Measurements from ENCODE around the gene ATP11B. TPM values are rescaled to one million over a fixed set of nuclear protein-coding genes. Genes with fewer than 3 reads are reported as not detected.

Gene ATP11B
- total RNA-seq, 4 donors from 2014 or later = 80.8 to 114 (median 100) TPM

- TF ChIP-seq EP300 (IDR thresholded peaks at IDR 0.05) (no peak), POLR2A (IDR thresholded peaks at IDR 0.05) (no peak), CTCF (IDR thresholded peaks at IDR 0.05) (no peak)
- 64 to 88% methylated on average over 1 of the region's 1 CpG for WGBS, 2 donors
- H3K27me3 ChIP-seq = peaks cover 0 to 17% of the 10 kb centered on the region in 2 donors
- no peak overlapping the region for H3K27ac ChIP-seq
- no peaks in the 10 kb centered on the region for H3K4me1 ChIP-seq
- no peaks in the 10 kb centered on the region for H3K36me3 ChIP-seq
- peaks cover 0 to 1% (median 0%) of the 10 kb centered on the region in 4 donors for H3K9me3 ChIP-seq
- no peak for DNase-seq (ENCODE audit: low spot score in 2 of 2)
- H3K4me3 ChIP-seq = no peak overlapping the region
Observed at GRCh38 chr3:182782149-182782548, 11.2 kb upstream of the ATP11B start.

DNA sequence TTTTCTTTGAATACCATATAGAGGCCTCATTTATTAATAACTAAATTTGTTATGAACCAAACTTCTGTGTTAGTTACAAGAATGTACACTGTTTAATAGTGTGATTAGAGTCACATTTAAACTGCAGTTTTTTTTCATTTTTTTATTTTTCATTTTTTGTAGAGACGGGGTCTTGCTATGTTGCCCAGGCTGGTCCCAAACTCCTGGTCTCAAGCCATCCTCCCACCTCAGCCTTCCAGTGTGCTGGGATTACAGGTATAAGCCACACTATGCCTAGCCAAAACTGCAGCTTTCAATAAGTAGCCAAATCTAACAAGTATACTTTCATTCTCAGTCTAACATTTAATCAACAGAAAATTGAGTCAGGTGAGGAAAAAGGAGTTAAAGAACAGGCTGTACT, 10.2 kb upstream of the ATP11B start:
- H3K4me3 ChIP-seq = no peak overlapping the region
- H3K27me3 ChIP-seq = peaks cover 0 to 21% of the 10 kb centered on the region in 2 donors
- 57 to 63% methylated on average over 1 of the region's 1 CpG for WGBS, 2 donors
- no peak for DNase-seq (ENCODE audit: low spot score in 2 of 2)
- no peaks in the 10 kb centered on the region for H3K9me3 ChIP-seq
- no peaks in the 10 kb centered on the region for H3K36me3 ChIP-seq
- H3K4me1 ChIP-seq = no peaks in the 10 kb centered on the region
- TF ChIP-seq CTCF (IDR thresholded peaks at IDR 0.05) (no peak), EP300 (IDR thresholded peaks at IDR 0.05) (no peak), POLR2A (IDR thresholded peaks at IDR 0.05) (no peak)
- H3K27ac ChIP-seq = no peak overlapping the region

GRCh38 chr3:182784542-182784941, 8.8 kb upstream of the ATP11B start:
- no peaks in the 10 kb centered on the region for H3K36me3 ChIP-seq
- no peak for DNase-seq (ENCODE audit: low spot score in 2 of 2)
- TF ChIP-seq EP300 (IDR thresholded peaks at IDR 0.05) (no peak), CTCF (IDR thresholded peaks at IDR 0.05) (no peak), POLR2A (IDR thresholded peaks at IDR 0.05) (no peak)
- no peaks in the 10 kb centered on the region for H3K4me1 ChIP-seq
- no peaks in the 10 kb centered on the region for H3K9me3 ChIP-seq
- no peak overlapping the region for H3K4me3 ChIP-seq
- 31 to 48% methylated on average over 1 of the region's 1 CpG for WGBS, 2 donors
- H3K27me3 ChIP-seq = peaks cover 0 to 21% of the 10 kb centered on the region in 2 donors
- no peak overlapping the region for H3K27ac ChIP-seq

DNA sequence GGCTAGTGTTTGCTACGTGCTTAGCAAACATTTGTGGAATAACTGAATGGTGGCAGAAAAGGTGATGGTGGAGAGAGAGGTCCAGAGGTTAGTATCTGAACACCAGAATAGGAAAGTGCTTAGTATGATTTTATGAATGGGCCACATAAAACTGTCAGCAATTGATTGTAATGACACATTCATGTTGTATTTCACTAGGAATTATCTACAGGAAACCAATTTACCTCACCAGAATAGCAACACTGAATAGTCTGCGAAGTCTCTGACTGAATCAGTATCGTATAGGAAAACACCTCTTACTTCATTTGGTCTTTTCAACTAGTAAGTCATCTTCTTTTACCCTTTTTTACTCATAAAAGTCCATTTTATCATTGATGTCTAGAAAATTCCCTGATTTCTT, 8.2 kb upstream of the ATP11B start:
- no peak for DNase-seq (ENCODE audit: low spot score in 2 of 2)
- Histone ChIP-seq H3K4me3 (no peak overlapping the region), H3K27ac (no peak overlapping the region), H3K9me3 (no peaks in the 10 kb centered on the region), H3K4me1 (no peaks in the 10 kb centered on the region), H3K36me3 (no peaks in the 10 kb centered on the region), H3K27me3 (peaks cover 0 to 21% of the 10 kb centered on the region in 2 donors)
- WGBS, 2 donors = 85 to 91% methylated on average over 3 of the region's 3 CpGs
- TF ChIP-seq CTCF (IDR thresholded peaks at IDR 0.05) = no peak
- no peak for TF ChIP-seq EP300 (IDR thresholded peaks at IDR 0.05)
- TF ChIP-seq POLR2A (IDR thresholded peaks at IDR 0.05) = no peak

DNA sequence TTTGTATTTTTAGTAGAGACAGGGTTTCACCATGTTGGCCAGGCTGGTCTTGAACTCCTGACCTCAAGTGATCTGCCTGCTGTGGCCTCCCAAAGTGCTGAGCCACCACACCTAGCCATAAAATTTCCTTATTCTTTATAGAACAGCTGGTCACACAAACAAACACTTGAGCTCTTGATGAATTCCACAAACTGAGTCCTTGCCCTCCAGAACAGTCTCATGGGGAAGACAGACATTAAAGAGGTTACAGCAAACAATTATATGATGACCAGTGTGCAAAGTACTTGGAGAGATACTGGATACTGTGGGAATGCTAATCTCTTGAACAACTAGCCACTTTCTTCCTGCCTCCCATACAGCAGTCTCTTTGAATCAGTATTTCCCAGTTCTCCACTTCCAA, 7.5 kb upstream of the ATP11B start:
- Histone ChIP-seq H3K36me3 (no peaks in the 10 kb centered on the region), H3K27ac (no peak overlapping the region), H3K4me1 (no peaks in the 10 kb centered on the region), H3K4me3 (no peak overlapping the region), H3K27me3 (peaks cover 0 to 21% of the 10 kb centered on the region in 2 donors), H3K9me3 (no peaks in the 10 kb centered on the region)
- no peak for DNase-seq (ENCODE audit: low spot score in 2 of 2)
- TF ChIP-seq EP300 (IDR thresholded peaks at IDR 0.05) = no peak
- TF ChIP-seq POLR2A (IDR thresholded peaks at IDR 0.05) = no peak
- no peak for TF ChIP-seq CTCF (IDR thresholded peaks at IDR 0.05)

All from tibial nerve (tissue), 4 donors.